HTERT RPE-1 (cell line): Measurements from ENCODE around the gene BDKRB1.

Experiments used
- in situ Hi-C: fragments of 300-500 bp; cut with MboI; formaldehyde crosslinking; loops from 4 replicates; pipeline ENCODE4 v1.14.3; 2020; ENCODE audit warnings: low sequenced_read_pairs

BDKRB1 gene

DNA sequence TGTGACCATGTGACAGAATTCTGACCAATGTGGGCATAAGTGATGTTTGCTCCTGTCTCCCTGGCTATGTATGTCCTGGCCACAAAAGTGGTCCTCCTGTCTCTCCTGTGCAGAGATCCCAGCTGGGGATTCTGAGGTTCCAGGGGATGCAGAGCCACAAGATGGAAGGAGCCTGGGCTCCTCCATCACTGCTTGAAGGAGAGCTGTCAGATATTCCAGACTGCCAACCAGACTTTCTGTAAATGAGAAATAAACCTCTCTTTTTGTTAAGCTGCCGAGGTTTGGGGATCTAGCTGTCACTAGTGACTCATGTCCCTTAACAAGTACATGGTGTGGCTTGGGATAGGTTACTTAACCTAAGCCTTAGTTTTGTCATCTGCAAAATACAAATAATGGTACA lies 21.9 kb downstream of the BDKRB1 start:
- in situ Hi-C loops = no loop called here

DNA sequence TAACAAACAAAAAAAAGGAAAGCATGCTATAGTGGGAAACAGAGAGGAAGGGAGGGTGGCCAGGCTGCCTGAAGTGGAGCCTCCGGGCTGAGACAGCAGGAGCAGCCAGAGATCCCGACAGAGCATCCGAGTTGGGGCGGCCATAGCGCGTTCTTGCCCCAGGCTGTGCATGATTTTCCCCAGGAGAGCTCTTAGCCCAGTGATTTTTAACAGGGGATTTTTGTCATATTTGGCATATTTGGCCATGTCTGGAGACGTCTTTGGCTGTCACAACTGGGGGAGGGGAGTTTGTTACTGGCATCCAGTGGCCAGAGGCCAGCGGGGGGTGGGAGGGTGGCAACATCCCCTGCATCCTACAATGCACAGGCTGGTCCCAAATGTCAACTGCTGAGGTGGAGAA lies 23.6 kb downstream of the BDKRB1 start:
- in situ Hi-C loops = no loop called here

DNA sequence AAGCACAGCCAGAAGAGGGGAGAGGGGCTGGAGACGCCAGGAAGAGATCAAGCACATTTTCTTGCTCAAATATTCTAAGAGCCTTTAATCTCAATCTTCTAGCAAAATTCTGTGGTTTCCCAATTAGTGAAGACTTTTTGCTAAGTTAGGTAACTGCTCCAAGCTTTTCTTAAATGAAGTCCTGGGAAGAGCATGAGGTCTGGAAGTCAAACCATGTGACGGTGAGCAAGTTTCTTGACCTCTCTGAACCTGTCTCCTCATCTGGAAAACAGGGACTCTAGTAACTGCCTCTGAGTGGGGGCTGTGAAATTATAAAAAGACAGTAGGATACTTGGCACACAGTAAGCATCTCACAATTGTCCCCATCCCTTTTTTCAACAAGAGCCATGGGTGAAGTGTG lies 24.1 kb downstream of the BDKRB1 start:
- in situ Hi-C loops = no loop called here

DNA sequence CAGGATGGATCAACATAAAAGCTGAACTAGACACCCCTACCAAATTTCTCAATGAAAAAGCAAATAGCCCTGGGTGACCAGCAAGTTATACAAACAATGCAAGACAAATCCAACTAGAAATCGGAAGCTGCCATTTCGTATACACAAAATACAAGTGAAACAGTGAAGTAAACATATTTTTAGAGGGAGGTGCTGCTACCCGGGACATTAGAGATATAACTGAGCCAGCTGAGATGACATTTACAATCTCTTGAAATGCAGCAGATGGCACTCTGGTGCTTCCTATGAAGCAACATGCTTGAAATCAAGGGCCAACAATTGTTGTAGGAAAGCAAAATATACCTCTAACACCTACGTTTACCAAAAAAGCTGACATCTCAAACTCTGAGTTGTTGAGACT lies 25.5 kb downstream of the BDKRB1 start:
- in situ Hi-C loops = no loop called here

DNA sequence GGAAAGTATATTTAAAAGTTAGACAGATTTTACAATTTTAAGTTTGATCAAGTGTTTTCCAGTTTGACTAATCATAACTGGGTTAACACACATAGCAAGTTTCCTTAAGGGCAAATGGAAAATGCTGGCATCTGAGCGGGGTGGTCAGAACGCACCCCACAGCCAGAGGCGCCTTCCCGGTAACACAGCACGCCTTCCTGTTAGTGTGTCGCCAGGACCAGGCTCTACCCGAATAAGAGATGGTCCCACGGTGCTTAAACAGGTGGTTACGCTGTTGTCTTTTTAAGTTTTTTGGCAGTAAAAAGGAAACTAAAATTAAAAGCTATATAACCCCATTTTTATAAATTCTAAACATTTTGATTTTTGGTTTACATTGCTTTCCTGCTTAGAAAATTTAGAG lies 28.0 kb downstream of the BDKRB1 start:
- in situ Hi-C loops = no loop called here

DNA sequence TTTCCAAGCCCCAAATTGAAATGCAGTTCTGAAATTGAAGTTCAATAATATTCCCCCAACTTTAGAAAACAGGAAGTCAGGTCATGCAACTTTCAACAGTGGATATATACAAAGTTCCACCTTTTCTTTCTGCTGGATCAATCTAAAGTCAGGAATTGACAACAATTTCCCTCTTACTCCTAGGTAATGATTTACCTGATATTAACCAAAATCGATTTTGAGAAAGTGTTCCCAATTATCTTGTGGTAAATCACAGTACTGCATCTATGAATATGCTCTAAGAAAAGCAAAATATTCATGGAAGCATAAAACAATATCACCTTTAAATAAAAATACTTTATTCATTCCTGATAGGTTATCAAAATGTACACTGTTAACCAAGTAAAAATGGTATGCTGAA lies 28.4 kb downstream of the BDKRB1 start:
- in situ Hi-C loops = no loop called here

DNA sequence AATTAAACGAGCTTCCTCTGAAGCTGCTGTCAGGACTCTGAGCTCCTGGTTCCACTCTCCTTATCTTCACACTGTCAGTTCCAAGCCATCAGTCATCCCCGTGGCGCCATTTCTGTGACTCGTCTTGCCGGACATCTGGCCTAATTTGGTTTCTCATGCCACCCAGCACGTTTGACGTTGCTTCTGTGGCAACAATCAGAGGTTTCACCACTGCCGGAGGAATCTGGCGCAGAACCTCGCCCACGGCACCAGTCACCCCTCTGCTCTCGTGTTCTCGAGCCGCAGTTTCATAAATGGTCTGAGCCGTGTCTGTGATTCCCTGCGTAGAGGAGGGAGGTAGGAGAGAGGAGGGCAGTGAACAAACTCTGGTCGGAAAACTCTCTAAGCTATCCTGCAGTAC lies 29.7 kb downstream of the BDKRB1 start:
- in situ Hi-C loops = no loop called here

DNA sequence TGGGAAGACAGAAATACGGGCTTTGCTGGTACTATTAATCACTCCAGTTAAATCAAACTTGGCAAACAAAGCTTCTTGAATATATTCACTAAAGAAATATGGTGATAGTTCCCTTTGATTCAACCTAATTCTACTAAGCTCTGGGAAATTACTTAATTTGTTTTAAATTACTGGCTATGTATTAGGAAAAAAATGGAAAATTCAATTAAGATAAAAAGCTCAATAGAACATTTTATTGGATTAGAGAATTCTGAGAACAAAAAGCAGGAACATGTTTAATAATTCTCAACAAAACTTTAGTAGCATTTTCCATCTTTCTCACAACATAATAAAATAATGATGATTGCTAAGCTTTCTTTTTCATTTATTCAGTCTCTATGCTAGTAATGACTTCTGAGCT lies 30.2 kb downstream of the BDKRB1 start:
- in situ Hi-C loops = no loop called here

DNA sequence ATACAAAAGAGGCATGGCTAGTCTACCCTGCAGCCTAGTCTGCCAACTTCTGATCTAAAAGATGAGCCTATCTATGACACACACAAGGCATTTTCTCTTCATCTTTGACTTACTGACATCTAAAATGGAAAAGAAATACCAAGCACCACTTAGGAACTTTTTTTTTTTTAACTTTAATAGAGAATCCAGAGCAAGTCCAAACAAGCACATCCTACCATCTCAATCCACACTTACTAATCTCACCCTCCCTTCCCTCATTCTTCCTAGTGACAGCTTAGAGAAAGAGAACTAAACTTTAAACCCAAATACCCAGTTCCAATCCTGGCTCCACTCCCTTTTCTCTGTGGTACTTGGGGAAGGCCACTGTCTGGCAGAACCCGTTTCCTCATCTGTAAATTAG lies 31.8 kb downstream of the BDKRB1 start:
- in situ Hi-C loops = no loop called here

DNA sequence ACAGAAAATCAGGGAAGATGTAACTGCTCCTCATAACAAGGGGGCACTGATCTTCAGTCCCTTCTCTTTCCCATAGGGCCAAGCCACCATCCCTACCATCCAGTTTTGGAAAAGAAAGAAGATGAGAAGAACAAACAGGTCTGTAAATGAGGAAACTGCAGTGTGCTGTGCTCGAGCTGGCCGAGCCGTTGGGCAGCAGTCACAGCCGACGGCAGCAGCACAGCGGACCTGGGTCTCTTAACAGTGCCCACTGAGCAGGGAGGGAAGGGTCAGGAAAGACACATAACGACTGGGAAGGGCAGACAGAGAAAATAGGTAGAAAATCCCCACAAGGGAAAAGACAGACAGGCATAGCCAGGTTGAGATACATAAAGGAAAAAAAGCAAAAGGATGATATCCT lies 38.2 kb downstream of the BDKRB1 start:
- in situ Hi-C loops = no loop called here

DNA sequence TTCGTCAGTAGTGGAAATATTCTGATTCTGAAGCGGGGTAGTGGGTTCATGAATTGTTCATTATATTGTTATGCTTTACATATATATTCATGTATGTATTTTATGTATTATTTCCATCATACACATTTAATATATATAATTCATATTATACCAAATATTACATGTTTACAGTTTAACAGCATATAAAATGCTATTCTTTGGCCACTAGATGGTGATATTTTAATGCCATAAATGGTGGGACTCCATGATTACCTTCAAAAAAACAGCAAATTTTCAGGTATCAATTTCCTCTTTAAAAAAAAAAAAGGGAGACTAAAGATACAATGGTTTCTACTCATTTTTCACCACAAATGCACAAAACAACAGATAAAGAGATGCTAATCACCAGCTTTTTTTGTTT lies 41.0 kb downstream of the BDKRB1 start:
- in situ Hi-C loops = no loop called here

DNA sequence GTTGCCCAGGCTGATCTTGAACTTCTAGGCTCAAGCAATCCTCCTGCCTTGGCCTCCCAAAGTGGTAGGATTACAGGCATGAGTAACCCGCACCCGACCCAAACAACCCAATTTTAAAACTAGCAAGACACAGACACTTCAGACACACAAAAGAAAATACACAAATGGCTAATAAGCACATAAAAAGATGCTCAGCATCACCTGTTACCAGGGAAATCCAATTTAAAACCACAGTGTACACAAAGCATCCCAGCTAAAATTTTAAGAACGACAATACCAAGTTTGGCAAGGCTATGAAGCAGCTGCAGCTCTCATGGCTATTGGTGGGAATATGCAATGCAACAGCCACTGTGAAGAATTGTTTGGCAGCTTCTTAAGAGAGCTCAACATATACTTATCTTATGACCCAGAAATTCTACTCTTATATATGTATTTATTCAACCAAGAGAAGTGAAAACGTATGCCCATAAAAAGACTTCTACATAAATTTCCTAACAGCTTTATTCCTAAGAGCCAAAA lies 42.0 kb downstream of the BDKRB1 start:
- in situ Hi-C loops = no loop called here

DNA sequence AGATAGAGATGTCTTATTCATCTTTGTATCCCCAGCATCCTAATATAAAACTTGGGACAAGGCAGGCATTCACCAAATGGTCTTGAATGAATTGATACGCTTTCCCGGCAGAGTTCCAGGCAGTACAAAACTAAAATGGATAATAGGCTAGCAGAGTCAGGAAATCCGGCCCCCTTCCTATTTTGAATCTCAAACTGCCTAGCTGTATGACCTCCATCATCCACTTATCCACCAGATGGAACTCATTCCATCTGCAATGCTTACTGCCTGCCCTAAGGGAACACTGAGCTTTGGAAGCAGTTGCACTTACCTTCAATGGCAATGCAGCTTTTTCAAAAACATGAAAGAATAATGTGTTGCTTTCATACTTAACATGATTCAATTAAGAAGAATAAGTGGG lies 43.4 kb downstream of the BDKRB1 start:
- in situ Hi-C loops = no loop called here

DNA sequence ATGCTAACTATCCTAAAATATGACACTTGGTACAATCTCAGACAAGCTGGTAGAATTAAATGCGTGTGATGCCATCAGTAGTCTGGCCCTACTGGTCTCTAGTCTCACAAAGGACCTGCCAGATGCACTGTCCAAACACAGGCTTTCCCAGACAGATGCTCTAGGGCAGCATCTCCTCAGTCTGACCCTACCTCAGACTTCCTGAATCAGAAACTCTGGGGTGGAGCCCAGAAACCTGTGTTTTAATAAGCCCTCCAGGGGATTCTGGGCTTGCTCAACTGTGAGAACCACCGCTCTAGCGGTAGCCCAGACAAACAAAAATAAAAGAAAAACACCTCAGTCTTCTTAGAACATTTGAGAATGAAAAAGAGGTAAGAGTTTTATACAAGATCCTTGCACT lies 48.0 kb downstream of the BDKRB1 start:
- in situ Hi-C loops = no loop called here

DNA sequence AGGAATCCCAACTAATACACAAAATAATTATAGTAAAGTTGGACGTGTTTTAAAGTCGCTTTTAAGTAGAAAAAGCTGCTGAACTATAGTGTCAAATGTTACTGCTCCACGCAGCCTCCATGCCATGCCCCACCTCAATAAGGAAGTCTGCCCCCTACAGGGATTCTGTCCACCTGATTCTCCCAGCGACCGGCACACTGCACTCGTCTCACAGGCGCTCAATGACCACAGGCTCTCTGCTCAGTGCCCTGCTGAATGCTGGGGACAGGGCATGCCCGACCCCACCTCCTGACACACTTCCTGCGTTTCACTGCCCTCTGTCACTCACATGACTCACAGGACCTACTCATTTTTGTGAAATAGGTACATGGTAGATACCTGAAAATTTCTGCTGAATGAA lies 48.9 kb downstream of the BDKRB1 start:
- in situ Hi-C loops = no loop called here

DNA sequence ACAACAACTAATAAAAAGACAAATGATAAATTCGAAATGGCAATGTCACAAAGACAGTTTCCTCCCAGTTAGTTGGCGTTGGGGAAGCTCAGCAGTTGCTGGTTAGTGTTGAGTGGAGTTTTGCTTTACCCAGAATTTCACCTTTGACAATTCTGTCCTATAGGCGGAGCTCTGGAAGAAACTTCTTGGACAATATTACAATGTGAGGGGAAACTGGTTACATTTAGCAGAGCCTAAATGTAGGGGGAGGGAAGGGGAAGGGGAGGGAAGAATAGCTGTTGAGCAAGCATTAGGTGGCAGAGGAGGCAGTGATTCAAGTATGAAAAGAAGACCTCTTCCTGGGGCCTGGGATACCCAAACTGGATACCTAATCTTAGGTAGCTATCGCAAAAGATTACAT lies 51.4 kb downstream of the BDKRB1 start:
- in situ Hi-C loops = no loop called here

DNA sequence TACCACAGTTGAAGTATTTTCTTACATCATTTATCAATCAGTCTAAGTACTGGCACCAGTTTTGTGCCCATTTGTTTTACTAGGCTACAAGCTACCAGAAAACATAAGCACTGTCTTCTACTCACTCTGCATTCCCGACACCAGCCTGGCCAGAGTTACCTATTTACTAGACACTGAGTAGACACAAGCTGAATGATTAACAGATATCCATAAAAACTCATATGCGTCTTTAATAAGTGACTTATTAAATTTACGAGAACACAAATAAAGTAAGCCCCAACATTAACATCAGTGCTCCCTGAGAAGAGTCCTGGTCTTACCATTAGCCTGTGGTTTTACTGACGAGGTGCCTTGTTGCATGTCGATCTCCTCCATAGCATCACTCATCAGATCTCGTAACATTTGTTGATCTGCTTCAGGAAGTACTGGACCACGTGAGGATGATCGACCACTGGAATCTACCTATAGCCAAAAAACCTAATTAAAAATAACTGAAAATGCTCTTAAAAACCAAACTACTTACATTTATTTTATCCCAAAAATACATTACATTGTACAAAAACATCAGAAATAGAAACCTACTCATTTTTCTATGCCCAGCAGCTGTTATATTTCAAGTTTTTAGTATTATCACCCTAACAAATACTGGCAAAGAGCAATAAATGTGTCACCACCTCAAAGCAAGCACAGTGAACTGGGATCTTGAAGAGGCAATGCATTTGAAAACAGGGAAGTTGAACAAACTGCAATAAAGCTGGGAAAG lies 53.3 kb downstream of the BDKRB1 start:
- in situ Hi-C loops = no loop called here

DNA sequence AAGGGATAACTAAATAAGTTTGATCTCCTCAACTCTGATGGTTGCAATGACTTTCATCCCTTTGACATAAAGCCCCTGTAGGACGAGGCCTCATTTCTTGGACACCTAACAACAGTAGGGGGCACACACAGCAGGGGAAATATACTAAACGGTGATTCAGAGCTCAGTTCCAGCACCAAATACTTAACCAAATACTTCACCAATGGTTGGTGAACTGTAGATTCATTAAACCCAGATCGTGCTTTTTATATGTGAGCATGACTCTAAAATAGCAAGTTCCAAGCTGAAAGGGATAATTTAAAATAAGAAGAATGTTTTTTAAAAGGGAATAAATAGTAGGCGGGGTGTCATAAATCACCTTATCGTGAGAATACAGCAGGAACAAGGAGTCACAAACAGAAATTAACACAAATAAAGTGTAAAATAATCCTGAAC lies 53.9 kb downstream of the BDKRB1 start:
- in situ Hi-C loops = no loop called here

DNA sequence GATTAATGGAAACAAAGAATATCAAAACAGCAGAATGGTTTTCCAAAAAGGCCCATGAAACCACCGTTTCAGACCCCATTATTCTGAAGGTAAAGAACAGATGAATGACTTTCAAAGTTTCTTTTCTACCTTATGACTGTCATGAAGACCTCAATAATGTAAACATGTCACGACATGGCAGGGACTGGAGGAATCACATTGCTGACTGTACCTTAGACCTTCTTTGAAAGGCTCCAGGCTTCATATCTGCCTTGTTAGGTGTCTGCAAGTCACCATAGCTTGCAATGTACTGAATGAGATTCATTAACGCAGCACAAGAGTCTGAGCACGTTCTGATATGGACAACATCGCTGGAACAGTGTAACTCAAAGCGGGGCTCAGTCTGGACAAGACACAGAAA lies 54.9 kb downstream of the BDKRB1 start:
- in situ Hi-C loops = no loop called here
